ENCODE results near the gene EIF2B1.

DNA sequence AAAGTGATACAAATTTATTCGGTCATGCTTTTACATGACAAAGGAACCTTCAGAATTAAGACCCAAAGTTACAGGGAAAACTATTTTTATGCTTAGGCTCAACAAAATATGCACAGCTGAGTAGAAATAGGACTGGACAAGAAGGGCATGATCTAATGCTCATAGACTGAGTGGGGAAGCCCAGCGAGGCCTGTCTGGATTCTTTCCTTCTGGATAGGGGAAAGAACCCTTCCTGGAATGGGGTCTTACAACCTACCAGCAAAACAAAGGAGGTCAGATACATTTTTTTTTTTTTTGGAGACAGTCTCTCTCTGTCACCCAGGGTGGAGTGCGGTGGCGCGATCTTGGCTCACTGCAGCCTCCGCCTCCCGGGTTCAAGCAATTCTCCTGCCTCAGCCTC is 33.8 kb downstream of the EIF2B1 start:
- TF ChIP-seq, protein P1, sequence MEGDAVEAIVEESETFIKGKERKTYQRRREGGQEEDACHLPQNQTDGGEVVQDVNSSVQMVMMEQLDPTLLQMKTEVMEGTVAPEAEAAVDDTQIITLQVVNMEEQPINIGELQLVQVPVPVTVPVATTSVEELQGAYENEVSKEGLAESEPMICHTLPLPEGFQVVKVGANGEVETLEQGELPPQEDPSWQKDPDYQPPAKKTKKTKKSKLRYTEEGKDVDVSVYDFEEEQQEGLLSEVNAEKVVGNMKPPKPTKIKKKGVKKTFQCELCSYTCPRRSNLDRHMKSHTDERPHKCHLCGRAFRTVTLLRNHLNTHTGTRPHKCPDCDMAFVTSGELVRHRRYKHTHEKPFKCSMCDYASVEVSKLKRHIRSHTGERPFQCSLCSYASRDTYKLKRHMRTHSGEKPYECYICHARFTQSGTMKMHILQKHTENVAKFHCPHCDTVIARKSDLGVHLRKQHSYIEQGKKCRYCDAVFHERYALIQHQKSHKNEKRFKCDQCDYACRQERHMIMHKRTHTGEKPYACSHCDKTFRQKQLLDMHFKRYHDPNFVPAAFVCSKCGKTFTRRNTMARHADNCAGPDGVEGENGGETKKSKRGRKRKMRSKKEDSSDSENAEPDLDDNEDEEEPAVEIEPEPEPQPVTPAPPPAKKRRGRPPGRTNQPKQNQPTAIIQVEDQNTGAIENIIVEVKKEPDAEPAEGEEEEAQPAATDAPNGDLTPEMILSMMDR (IDR thresholded peaks at IDR 0.05) = no peak
- no peak for TF ChIP-seq POLR2A (IDR thresholded peaks at IDR 0.05)
